ENCODE measurements around the gene ARL15. TPM values are rescaled to one million over a fixed set of nuclear protein-coding genes. Genes with fewer than 3 reads are reported as not detected.

Gene ARL15
- total RNA-seq, 1 experiment from 2014 or later, result 140 TPM

GRCh38 chr5:54093081-54093492, 217.3 kb downstream of the ARL15 start:
- no peak for TF ChIP-seq CTCF (IDR thresholded peaks at IDR 0.05; ENCODE audit: insufficient read depth in 1 of 2, low read depth in 1 of 2, low read length in 1 of 2, severe bottlenecking in 1 of 2, unreplicated experiment in 1 of 2)
- no peaks in the 10 kb centered on the region for H3K27me3 ChIP-seq (replicated peaks; ENCODE audit: control insufficient read depth, insufficient read depth, low read length)
- no peaks in the 10 kb centered on the region for H3K27me3 Mint-ChIP-seq (ENCODE audit: insufficient read depth, unreplicated experiment)
- DNase-seq, result no peak
- intact Hi-C loops (cut with micrococcal nuclease; ENCODE audit: unreplicated experiment), result loop anchor here (10.0 kb wide), 1 partner anchor 122 kb away; no protein-coding TSS in a partner anchor
- H3K4me1 Mint-ChIP-seq (ENCODE audit: low read depth, unreplicated experiment), result peaks cover 11% of the 10 kb centered on the region
- no peak overlapping the region for H3K4me3 ChIP-seq (ENCODE audit: low read depth, low read length)
- no peaks in the 10 kb centered on the region for H3K9me3 ChIP-seq
- H3K4me3 Mint-ChIP-seq (ENCODE audit: unreplicated experiment), result no peak overlapping the region
- H3K36me3 Mint-ChIP-seq (ENCODE audit: insufficient read depth, unreplicated experiment), result peaks cover 24% of the 10 kb centered on the region
- H3K4me1 ChIP-seq, result peaks cover 11% of the 10 kb centered on the region; the same call in 1 of the 2 replicates
- no peak overlapping the region for H3K27ac Mint-ChIP-seq (ENCODE audit: unreplicated experiment)
- ChIA-PET POLR2A (no interaction called here), CTCF (no interaction called here)
- no peaks in the 10 kb centered on the region; the same call in 1 of the 2 replicates for H3K36me3 ChIP-seq (ENCODE audit: control insufficient read depth, insufficient read depth, low read length)
- H3K9me3 Mint-ChIP-seq (ENCODE audit: unreplicated experiment), result no peaks in the 10 kb centered on the region
- BruUV-seq (replicated peaks), result no TSS peak

GRCh38 chr5:54091307-54092130, 218.9 kb downstream of the ARL15 start:
- Histone ChIP-seq H3K4me1 (peaks cover 14% of the 10 kb centered on the region; the same call in 1 of the 2 replicates), H3K4me3 (ENCODE audit: low read depth, low read length) (no peak overlapping the region), H3K36me3 (ENCODE audit: control insufficient read depth, insufficient read depth, low read length) (no peaks in the 10 kb centered on the region; the same call in 1 of the 2 replicates), H3K9me3 (no peaks in the 10 kb centered on the region), H3K27me3 (replicated peaks; ENCODE audit: control insufficient read depth, insufficient read depth, low read length) (no peaks in the 10 kb centered on the region)
- Mint-ChIP-seq H3K27ac (ENCODE audit: unreplicated experiment) (peak overlapping the region; percentile 81), H3K27me3 (ENCODE audit: insufficient read depth, unreplicated experiment) (no peaks in the 10 kb centered on the region), H3K36me3 (ENCODE audit: insufficient read depth, unreplicated experiment) (peaks cover 38% of the 10 kb centered on the region), H3K4me3 (ENCODE audit: unreplicated experiment) (no peak overlapping the region), H3K4me1 (ENCODE audit: low read depth, unreplicated experiment) (peaks cover 15% of the 10 kb centered on the region), H3K9me3 (ENCODE audit: unreplicated experiment) (no peaks in the 10 kb centered on the region)
- POLR2A ChIA-PET, result no interaction called here
- BruUV-seq (replicated peaks), result no TSS peak
- TF ChIP-seq CTCF (IDR thresholded peaks at IDR 0.05; ENCODE audit: insufficient read depth in 1 of 2, low read depth in 1 of 2, low read length in 1 of 2, severe bottlenecking in 1 of 2, unreplicated experiment in 1 of 2), result no peak
- no peak for DNase-seq
- CTCF ChIA-PET, result no interaction called here
- intact Hi-C loops (cut with micrococcal nuclease; ENCODE audit: unreplicated experiment), result loop anchor here (10.0 kb wide), 1 partner anchor 123 kb away; no protein-coding TSS in a partner anchor

- Mint-ChIP-seq H3K4me3 (ENCODE audit: unreplicated experiment) (no peak overlapping the region), H3K27me3 (ENCODE audit: insufficient read depth, unreplicated experiment) (no peaks in the 10 kb centered on the region), H3K4me1 (ENCODE audit: low read depth, unreplicated experiment) (peaks cover 15% of the 10 kb centered on the region), H3K27ac (ENCODE audit: unreplicated experiment) (peak overlapping the region; percentile 81), H3K36me3 (ENCODE audit: insufficient read depth, unreplicated experiment) (peaks cover 41% of the 10 kb centered on the region), H3K9me3 (ENCODE audit: unreplicated experiment) (no peaks in the 10 kb centered on the region)
- ChIA-PET POLR2A (no interaction called here), CTCF (no interaction called here)
- no peak for DNase-seq
- no TSS peak for BruUV-seq (replicated peaks)
- Histone ChIP-seq H3K4me1 (peaks cover 14% of the 10 kb centered on the region; the same call in 1 of the 2 replicates), H3K36me3 (ENCODE audit: control insufficient read depth, insufficient read depth, low read length) (no peaks in the 10 kb centered on the region; the same call in 1 of the 2 replicates), H3K27me3 (replicated peaks; ENCODE audit: control insufficient read depth, insufficient read depth, low read length) (no peaks in the 10 kb centered on the region), H3K9me3 (no peaks in the 10 kb centered on the region), H3K4me3 (ENCODE audit: low read depth, low read length) (no peak overlapping the region)
- intact Hi-C loops (cut with micrococcal nuclease; ENCODE audit: unreplicated experiment), result loop anchor here (10.0 kb wide), 1 partner anchor 124 kb away; no protein-coding TSS in a partner anchor
- TF ChIP-seq CTCF (IDR thresholded peaks at IDR 0.05; ENCODE audit: insufficient read depth in 1 of 2, low read depth in 1 of 2, low read length in 1 of 2, severe bottlenecking in 1 of 2, unreplicated experiment in 1 of 2), result peak in 1 of 2 experiments; percentile 20
Measured at GRCh38 chr5:54090495-54091120, 219.8 kb downstream of the ARL15 start.

All from Caco-2 (cell line).